ENCODE results near the gene STK33. TPM values are rescaled to one million over a fixed set of nuclear protein-coding genes. Genes with fewer than 3 reads are reported as not detected.

STK33 gene
- total RNA-seq, 1 experiment from 2014 or later = 10.9 TPM

GRCh38 chr11:8639655-8640054 lies 45.6 kb upstream of the STK33 start (continued):
- TF ChIP-seq, protein P1, sequence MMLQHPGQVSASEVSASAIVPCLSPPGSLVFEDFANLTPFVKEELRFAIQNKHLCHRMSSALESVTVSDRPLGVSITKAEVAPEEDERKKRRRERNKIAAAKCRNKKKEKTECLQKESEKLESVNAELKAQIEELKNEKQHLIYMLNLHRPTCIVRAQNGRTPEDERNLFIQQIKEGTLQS (IDR thresholded peaks at IDR 0.05) = no peak
- no peak for TF ChIP-seq EZH2 (IDR thresholded peaks at IDR 0.05)
- TF ChIP-seq EZH2phosphoT487 (IDR thresholded peaks at IDR 0.05; ENCODE audit: borderline replicate concordance) = no peak

DNA sequence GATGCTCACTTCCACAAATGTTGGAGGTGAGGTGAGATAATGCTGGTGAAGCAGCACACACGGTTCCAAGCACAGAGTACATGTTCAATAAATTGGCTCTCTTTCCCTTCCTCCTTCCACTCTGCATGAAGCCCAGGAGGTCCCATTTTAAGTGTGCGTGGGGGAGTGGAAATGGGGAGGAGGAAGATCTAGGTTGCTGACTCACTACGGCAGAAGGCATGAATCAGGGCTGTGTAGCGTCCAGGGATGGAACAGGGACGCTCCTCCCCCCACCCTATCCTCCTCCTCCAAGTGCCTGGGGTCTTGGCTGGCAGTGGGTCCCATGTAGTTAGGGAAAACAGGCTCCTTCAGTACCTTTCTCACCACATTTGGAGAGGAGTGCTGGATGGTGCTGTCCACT lies 44.3 kb upstream of the STK33 start:
- H3K36me3 ChIP-seq (ENCODE audit: control insufficient read depth in 1 of 2, insufficient read depth in 2 of 2, low read length in 2 of 2) = peaks cover 42 to 61% of the 10 kb centered on the region in 2 experiments; a peak in 3 of 4 replicates
- no peak overlapping the region for H3K4me3 ChIP-seq (replicated peaks in 1 of 2; ENCODE audit: low read depth in 1 of 2, low read length in 2 of 2)
- CTCF ChIA-PET = no interaction called here
- no peak overlapping the region for H3K9ac ChIP-seq (ENCODE audit: low read length)
- no peak overlapping the region for H2AFZ ChIP-seq (ENCODE audit: low read depth, low read length, poor library complexity, severe bottlenecking)
- H3K27ac ChIP-seq (ENCODE audit: low read depth, low read length) = no peak overlapping the region
- no TSS peak for BruUV-seq (replicated peaks)
- RAD21 ChIA-PET (ENCODE audit: low non-redundant PET in 1 of 2, low total read pairs in 2 of 2, uncharacterized antibody in 2 of 2, unreplicated experiment in 2 of 2) = no interaction called here
- POLR2A ChIA-PET = no interaction called here
- TF ChIP-seq ZFX (IDR thresholded peaks at IDR 0.05) (no peak), EZH2 (IDR thresholded peaks at IDR 0.05) (no peak), ZNF274 (IDR thresholded peaks at IDR 0.05; ENCODE audit: low read depth, low read length) (no peak), EGR1 (IDR thresholded peaks at IDR 0.05; ENCODE audit: low read depth) (no peak), ZBTB33 (IDR thresholded peaks at IDR 0.05; ENCODE audit: extremely low read depth, insufficient replicate concordance, low read length) (no peak), POLR2A (IDR thresholded peaks at IDR 0.05; ENCODE audit: borderline replicate concordance, extremely low read depth, insufficient read depth, insufficient read length) (no peak), SP1 (IDR thresholded peaks at IDR 0.05; ENCODE audit: low read depth) (no peak), FOSL1 (IDR thresholded peaks at IDR 0.05; ENCODE audit: low read depth) (no peak), SRF (IDR thresholded peaks at IDR 0.05; ENCODE audit: low read depth) (no peak), EZH2phosphoT487 (IDR thresholded peaks at IDR 0.05; ENCODE audit: borderline replicate concordance) (no peak), CBX3 (IDR thresholded peaks at IDR 0.05; ENCODE audit: low read depth) (no peak), ELF1 (IDR thresholded peaks at IDR 0.05; ENCODE audit: borderline replicate concordance, low read depth) (no peak), JUND (IDR thresholded peaks at IDR 0.05) (no peak), REST (IDR thresholded peaks at IDR 0.05; ENCODE audit: low read depth) (no peak)
- TF ChIP-seq, protein P1 (IDR thresholded peaks at IDR 0.05) = no peak
- intact Hi-C loops (cut with micrococcal nuclease) = no loop called here
- H3K9me3 ChIP-seq (ENCODE audit: control insufficient read depth in 1 of 2, insufficient read depth in 1 of 2, low read depth in 1 of 2, low read length in 2 of 2) = no peaks in the 10 kb centered on the region
- ATAC-seq = no peak
- no peaks in the 10 kb centered on the region for H3K79me2 ChIP-seq (ENCODE audit: insufficient read depth, low read length)
- no peaks in the 10 kb centered on the region for H3K27me3 ChIP-seq (ENCODE audit: insufficient read depth, low read length)
- DNase-seq (ENCODE audit: low read depth, low spot score) = no peak
- no peak overlapping the region for H3K4me2 ChIP-seq (ENCODE audit: low read length)
- H3K4me1 ChIP-seq (ENCODE audit: control insufficient read depth in 1 of 2, insufficient read depth in 2 of 2, low read length in 2 of 2) = no peaks in the 10 kb centered on the region
- H4K20me1 ChIP-seq (ENCODE audit: insufficient read depth) = no peaks in the 10 kb centered on the region
- H3K9me2 ChIP-seq (ENCODE audit: insufficient read depth) = no peaks in the 10 kb centered on the region
